ENCODE results near the gene RAB40C. TPM values are rescaled to one million over a fixed set of nuclear protein-coding genes. Genes with fewer than 3 reads are reported as not detected.
A peak's percentile ranks its signal among the peaks of the same experiment; 100 is the strongest.

The RAB40C gene
- polyA plus RNA-seq, 1 donor (not counting 4 experiments of a cell fraction or from before 2014, with no cell fraction given): 4.0 TPM

GRCh38 chr16:647173-647902 is 57.5 kb downstream of the RAB40C start:
- dilution Hi-C loops (cut with MboI; ENCODE audit: extremely low pct_ligation_motif_present, low sequenced_read_pairs): no loop called here
- no peak for DNase-seq (ENCODE audit: low read depth, low spot score)
- H3K9me3 ChIP-seq (ENCODE audit: control insufficient read depth, low read depth, low read length): no peaks in the 10 kb centered on the region
- H3K4me3 ChIP-seq (ENCODE audit: control insufficient read depth in 2 of 3, extremely low read depth in 1 of 3, insufficient read depth in 2 of 3, low read depth in 1 of 3, low read length in 3 of 3): no peak overlapping the region
- H3K4me1 ChIP-seq (ENCODE audit: control insufficient read depth, extremely low read depth, insufficient read depth, low read length): peaks cover 16% of the 10 kb centered on the region
- H2AFZ ChIP-seq (ENCODE audit: control insufficient read depth, low read length): no peak overlapping the region
- FAIRE-seq: no peak
- peaks cover 1 to 4% of the 10 kb centered on the region in 2 experiments for H3K36me3 ChIP-seq (ENCODE audit: control insufficient read depth in 2 of 2, extremely low read depth in 1 of 2, insufficient read depth in 2 of 2, low read length in 2 of 2)
- H3K9me1 ChIP-seq (ENCODE audit: control insufficient read depth, extremely low read depth, insufficient read depth, low read length): peaks cover 2% of the 10 kb centered on the region
- TF ChIP-seq EZH2 (IDR thresholded peaks at IDR 0.05; ENCODE audit: low read length) (no peak), CTCF (optimal IDR thresholded peaks at IDR 0.05 in 1 of 3, IDR thresholded peaks at IDR 0.05 in 1 of 3, conservative IDR thresholded peaks at IDR 0.05 in 1 of 3; ENCODE audit: extremely low read depth in 1 of 3, insufficient read depth in 2 of 3, low read length in 3 of 3) (no peak)
- H3K9ac ChIP-seq (ENCODE audit: control insufficient read depth, extremely low read depth, insufficient read depth, low read length): no peak overlapping the region
- no peaks in the 10 kb centered on the region for H3K27me3 ChIP-seq (ENCODE audit: control insufficient read depth, extremely low read depth, insufficient read depth, low read length)
- no peak overlapping the region for H3K27ac ChIP-seq (ENCODE audit: control insufficient read depth, insufficient read depth, low read length)
- no peaks in the 10 kb centered on the region for H4K20me1 ChIP-seq (ENCODE audit: control insufficient read depth, extremely low read depth, insufficient read depth, low read length)
- peak overlapping the region; percentile 92 for H3K4me2 ChIP-seq (ENCODE audit: control insufficient read depth, extremely low read depth, insufficient read depth, low read depth, low read length)
- peaks cover 6% of the 10 kb centered on the region for H3K79me2 ChIP-seq (ENCODE audit: control insufficient read depth, insufficient read depth, low read length)

DNA sequence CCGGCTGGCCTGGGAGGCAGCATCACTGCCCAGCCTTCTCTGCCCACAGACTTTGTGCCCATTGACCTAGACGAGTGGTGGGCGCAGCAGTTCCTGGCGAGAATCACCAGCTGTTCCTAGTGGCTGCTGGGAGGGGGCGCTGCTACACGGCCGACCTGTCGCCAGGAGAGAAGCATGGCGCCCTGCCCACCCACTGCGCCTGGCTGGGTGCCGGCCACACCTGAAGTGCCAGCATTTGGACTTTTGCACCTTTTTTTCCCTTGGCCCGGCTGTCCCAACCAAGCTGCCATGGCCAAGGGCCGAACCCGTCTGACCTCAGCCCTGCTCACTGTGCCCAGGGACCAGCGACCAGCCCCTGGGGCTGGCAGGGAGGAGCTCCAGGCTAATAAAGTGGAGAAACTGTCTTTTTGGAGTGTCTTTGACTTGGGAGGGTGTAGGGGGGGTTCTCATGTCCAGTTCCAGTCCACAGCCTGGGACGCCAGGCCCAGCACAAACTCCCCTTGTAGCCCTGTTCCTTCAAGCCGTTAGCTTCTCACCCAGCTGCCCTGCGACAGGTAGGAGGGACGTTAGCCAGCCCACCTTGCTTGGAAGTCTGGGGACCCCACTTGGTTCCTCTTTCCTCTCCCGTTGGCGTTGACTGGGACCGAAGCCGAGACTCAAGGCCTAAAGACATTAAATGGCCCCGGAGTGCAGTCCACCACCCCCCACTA is 58.4 kb downstream of the RAB40C start:
- Histone ChIP-seq H3K36me3 (ENCODE audit: control insufficient read depth in 2 of 2, extremely low read depth in 1 of 2, insufficient read depth in 2 of 2, low read length in 2 of 2) (peaks cover 5 to 6% of the 10 kb centered on the region in 2 experiments), H3K79me2 (ENCODE audit: control insufficient read depth, insufficient read depth, low read length) (peaks cover 6% of the 10 kb centered on the region), H3K4me1 (ENCODE audit: control insufficient read depth, extremely low read depth, insufficient read depth, low read length) (peaks cover 11% of the 10 kb centered on the region), H3K9me3 (ENCODE audit: control insufficient read depth, low read depth, low read length) (no peaks in the 10 kb centered on the region), H3K27ac (ENCODE audit: control insufficient read depth, insufficient read depth, low read length) (peak overlapping the region; percentile 81), H3K4me2 (ENCODE audit: control insufficient read depth, extremely low read depth, insufficient read depth, low read depth, low read length) (peak overlapping the region; percentile 92), H3K9ac (ENCODE audit: control insufficient read depth, extremely low read depth, insufficient read depth, low read length) (peak overlapping the region; percentile 78), H3K4me3 (ENCODE audit: control insufficient read depth in 2 of 3, extremely low read depth in 1 of 3, insufficient read depth in 2 of 3, low read depth in 1 of 3, low read length in 3 of 3) (peak overlapping the region; percentile 44 to 82 (median 78)), H3K27me3 (ENCODE audit: control insufficient read depth, extremely low read depth, insufficient read depth, low read length) (no peaks in the 10 kb centered on the region), H4K20me1 (ENCODE audit: control insufficient read depth, extremely low read depth, insufficient read depth, low read length) (no peaks in the 10 kb centered on the region), H3K9me1 (ENCODE audit: control insufficient read depth, extremely low read depth, insufficient read depth, low read length) (no peaks in the 10 kb centered on the region), H2AFZ (ENCODE audit: control insufficient read depth, low read length) (peak overlapping the region; percentile 49)
- DNase-seq (ENCODE audit: low read depth, low spot score) (no peak), FAIRE-seq (no peak)
- TF ChIP-seq CTCF (optimal IDR thresholded peaks at IDR 0.05 in 1 of 3, IDR thresholded peaks at IDR 0.05 in 1 of 3, conservative IDR thresholded peaks at IDR 0.05 in 1 of 3; ENCODE audit: extremely low read depth in 1 of 3, insufficient read depth in 2 of 3, low read length in 3 of 3) (peak; percentile 69 to 86 (median 84)), EZH2 (IDR thresholded peaks at IDR 0.05; ENCODE audit: low read length) (no peak)
- dilution Hi-C loops (cut with MboI; ENCODE audit: extremely low pct_ligation_motif_present, low sequenced_read_pairs): no loop called here

Measured in keratinocyte (primary cell).